Measurements from ENCODE around the gene SH3RF2.
"Not testable (repeated sequence)": the region's sequence is repeated elsewhere in the genome, so short reads cannot be mapped to it uniquely, and the experiment has no call there.

Gene SH3RF2

GRCh38 chr5:145981589-145982571 is 45.5 kb downstream of the SH3RF2 start:
- no peak for DNase-seq

GRCh38 chr5:145982572-145983318 is 46.4 kb downstream of the SH3RF2 start:
- DNase-seq: no peak

- no peak for DNase-seq
These were observed 47.1 kb downstream of the SH3RF2 start for GRCh38 chr5:145983446-145983845.

GRCh38 chr5:145984072-145984471 is 47.7 kb downstream of the SH3RF2 start:
- DNase-seq: peak; percentile 41

- no peak for DNase-seq
These were observed 51.5 kb downstream of the SH3RF2 start for GRCh38 chr5:145987856-145988255.

GRCh38 chr5:145988993-145989392 is 52.6 kb downstream of the SH3RF2 start:
- no peak for DNase-seq

- no peak for DNase-seq
These were observed 53.0 kb downstream of the SH3RF2 start for GRCh38 chr5:145989428-145989827.

GRCh38 chr5:145990170-145990569 is 53.8 kb downstream of the SH3RF2 start:
- DNase-seq: no peak

GRCh38 chr5:145991044-145991575 is 54.7 kb downstream of the SH3RF2 start:
- DNase-seq: no peak

GRCh38 chr5:145993538-145993937 is 57.2 kb downstream of the SH3RF2 start:
- not testable (repeated sequence) for DNase-seq

GRCh38 chr5:145996135-145996534 is 59.8 kb downstream of the SH3RF2 start:
- DNase-seq: no peak

GRCh38 chr5:145999208-145999607 is 62.8 kb downstream of the SH3RF2 start:
- no peak for DNase-seq

- no peak for DNase-seq
These were observed 63.7 kb downstream of the SH3RF2 start for GRCh38 chr5:146000072-146000471.

- no peak for DNase-seq
These were observed 65.3 kb downstream of the SH3RF2 start for GRCh38 chr5:146001544-146002190.

GRCh38 chr5:146002491-146002890 is 66.1 kb downstream of the SH3RF2 start:
- DNase-seq: no peak

GRCh38 chr5:146003852-146004251 is 67.5 kb downstream of the SH3RF2 start:
- DNase-seq: no peak

GRCh38 chr5:146005264-146005663 is 68.9 kb downstream of the SH3RF2 start:
- no peak for DNase-seq

- DNase-seq: no peak
These were observed 69.3 kb downstream of the SH3RF2 start for GRCh38 chr5:146005723-146006122.

- DNase-seq: no peak
These were observed 70.3 kb downstream of the SH3RF2 start for GRCh38 chr5:146006470-146007190.

GRCh38 chr5:146007270-146007669 is 70.9 kb downstream of the SH3RF2 start:
- DNase-seq: no peak

GRCh38 chr5:146007989-146008388 is 71.6 kb downstream of the SH3RF2 start:
- DNase-seq: no peak

GRCh38 chr5:146009020-146009419 is 72.6 kb downstream of the SH3RF2 start:
- DNase-seq: no peak

All from CD4-positive, alpha-beta T cell treated with Interleukin-15 for 1 hour (primary cell).